ENCODE measurements around the gene BCL2L1.

DNA sequence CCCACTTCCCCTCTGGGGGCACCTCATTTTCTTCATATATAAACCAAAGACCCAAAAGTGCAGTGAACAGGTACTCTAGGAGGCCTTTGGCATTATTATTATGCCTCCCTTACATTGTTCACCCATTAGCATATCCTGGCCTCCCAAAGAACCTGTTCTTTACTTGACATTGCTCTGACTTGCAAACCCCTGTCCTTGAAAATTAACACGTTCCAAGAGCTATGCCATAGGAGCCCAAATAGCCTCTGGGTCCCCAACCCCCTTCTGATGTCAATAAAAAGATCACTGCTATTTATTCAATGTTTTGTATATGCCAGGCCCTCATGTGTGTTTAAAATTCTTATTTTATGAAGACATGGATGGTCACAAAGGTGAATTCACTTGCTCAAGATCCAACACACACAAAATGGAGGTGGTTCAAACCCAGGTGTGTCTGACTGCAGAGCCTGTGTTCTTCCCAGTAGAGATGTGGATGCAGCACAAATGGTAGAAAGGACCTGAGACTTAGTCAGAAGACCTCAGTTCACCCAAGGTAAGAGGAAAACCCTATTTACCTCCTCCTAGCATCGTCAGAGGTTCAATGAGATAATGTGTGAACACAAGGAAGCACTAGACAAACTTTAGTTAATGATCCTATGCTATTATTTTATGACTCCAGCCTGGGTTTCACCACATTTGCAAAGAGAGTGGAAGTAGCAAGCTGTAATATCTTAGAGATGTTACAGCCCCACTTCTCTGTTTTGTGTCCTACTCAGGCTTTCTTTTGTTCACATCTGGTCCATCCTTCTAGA, 36.6 kb downstream of the BCL2L1 start:
- TF ChIP-seq, protein P1, sequence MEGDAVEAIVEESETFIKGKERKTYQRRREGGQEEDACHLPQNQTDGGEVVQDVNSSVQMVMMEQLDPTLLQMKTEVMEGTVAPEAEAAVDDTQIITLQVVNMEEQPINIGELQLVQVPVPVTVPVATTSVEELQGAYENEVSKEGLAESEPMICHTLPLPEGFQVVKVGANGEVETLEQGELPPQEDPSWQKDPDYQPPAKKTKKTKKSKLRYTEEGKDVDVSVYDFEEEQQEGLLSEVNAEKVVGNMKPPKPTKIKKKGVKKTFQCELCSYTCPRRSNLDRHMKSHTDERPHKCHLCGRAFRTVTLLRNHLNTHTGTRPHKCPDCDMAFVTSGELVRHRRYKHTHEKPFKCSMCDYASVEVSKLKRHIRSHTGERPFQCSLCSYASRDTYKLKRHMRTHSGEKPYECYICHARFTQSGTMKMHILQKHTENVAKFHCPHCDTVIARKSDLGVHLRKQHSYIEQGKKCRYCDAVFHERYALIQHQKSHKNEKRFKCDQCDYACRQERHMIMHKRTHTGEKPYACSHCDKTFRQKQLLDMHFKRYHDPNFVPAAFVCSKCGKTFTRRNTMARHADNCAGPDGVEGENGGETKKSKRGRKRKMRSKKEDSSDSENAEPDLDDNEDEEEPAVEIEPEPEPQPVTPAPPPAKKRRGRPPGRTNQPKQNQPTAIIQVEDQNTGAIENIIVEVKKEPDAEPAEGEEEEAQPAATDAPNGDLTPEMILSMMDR (IDR thresholded peaks at IDR 0.05), result no peak
- TF ChIP-seq POLR2A (IDR thresholded peaks at IDR 0.05), result no peak

Measured in body of pancreas (tissue), 4 donors.